ENCODE measurements around the gene EFCAB8.
"Not testable (repeated sequence)": the region's sequence is repeated elsewhere in the genome, so short reads cannot be mapped to it uniquely, and the experiment has no call there.

The EFCAB8 gene

DNA sequence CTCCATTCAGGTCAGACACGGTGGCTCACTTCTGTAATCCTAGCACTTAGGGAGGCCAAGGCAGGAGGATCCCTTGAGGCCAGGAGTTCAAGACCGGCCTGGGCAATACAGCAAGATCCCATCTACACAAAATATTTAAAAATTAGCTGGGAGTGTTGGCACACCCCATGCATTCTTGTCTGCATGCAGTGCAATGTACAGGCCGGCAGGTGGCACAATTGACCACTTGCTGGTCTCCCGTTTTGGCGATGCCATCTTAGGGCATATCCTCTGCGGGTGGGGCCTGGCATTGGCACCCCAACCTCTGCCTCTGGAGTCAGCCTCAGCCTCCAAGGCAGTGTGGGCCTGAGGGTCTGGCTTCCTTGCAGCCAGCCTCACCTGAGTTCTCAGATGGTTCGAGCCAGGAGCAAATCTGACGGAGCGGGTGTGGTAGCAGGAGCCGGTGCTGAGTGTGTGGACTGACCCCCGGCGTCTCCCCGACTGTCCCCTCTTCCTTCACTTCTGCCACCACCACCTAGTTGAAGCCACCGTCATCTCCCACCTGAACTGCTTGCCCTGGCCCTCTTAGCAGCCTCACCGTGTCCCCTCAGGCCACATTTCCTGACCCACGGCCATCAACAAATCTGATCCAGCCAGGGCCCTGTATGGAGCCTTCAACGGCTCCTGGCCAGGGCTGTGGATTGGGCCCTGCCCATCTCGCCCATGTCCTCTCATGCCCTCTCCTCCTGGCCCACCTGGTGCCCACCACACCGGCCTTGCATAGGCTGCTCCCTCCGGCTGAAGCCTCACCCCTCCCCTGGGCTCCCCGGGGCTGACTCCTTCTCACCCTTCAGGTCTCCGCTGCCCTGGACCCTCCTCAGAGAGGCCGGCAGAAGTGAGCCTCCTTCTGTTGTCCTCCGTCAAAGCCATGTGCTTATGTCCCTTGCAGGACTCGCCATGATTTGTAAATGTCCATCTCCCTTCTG, 44.0 kb downstream of the EFCAB8 start:
- H3K4me3 ChIP-seq (ENCODE audit: low read depth, low read length, poor library complexity, severe bottlenecking), result no peak overlapping the region
- H3K9ac ChIP-seq (ENCODE audit: low read length), result no peak overlapping the region
- H3K9me2 ChIP-seq (ENCODE audit: low read depth, low read length), result no peaks in the 10 kb centered on the region
- H3K9me3 ChIP-seq (ENCODE audit: low read length), result no peaks in the 10 kb centered on the region
- no peaks in the 10 kb centered on the region for H4K20me1 ChIP-seq (ENCODE audit: insufficient read depth, low read length)
- H3K27ac ChIP-seq (ENCODE audit: low read depth, low read length, poor library complexity, severe bottlenecking), result no peak overlapping the region
- H3K79me2 ChIP-seq (ENCODE audit: insufficient read depth, low read length), result no peaks in the 10 kb centered on the region
- no peak overlapping the region for H2AFZ ChIP-seq (ENCODE audit: low read length)
- no peaks in the 10 kb centered on the region for H3K4me1 ChIP-seq (ENCODE audit: insufficient read depth, low read length, severe bottlenecking)
- H3K4me2 ChIP-seq (ENCODE audit: low read length), result no peak overlapping the region
- H3K36me3 ChIP-seq (ENCODE audit: insufficient read depth, low read length), result no peaks in the 10 kb centered on the region
- TF ChIP-seq EZH2 (IDR thresholded peaks at IDR 0.05; ENCODE audit: borderline replicate concordance, low read length), result no peak
- TF ChIP-seq, protein P1, sequence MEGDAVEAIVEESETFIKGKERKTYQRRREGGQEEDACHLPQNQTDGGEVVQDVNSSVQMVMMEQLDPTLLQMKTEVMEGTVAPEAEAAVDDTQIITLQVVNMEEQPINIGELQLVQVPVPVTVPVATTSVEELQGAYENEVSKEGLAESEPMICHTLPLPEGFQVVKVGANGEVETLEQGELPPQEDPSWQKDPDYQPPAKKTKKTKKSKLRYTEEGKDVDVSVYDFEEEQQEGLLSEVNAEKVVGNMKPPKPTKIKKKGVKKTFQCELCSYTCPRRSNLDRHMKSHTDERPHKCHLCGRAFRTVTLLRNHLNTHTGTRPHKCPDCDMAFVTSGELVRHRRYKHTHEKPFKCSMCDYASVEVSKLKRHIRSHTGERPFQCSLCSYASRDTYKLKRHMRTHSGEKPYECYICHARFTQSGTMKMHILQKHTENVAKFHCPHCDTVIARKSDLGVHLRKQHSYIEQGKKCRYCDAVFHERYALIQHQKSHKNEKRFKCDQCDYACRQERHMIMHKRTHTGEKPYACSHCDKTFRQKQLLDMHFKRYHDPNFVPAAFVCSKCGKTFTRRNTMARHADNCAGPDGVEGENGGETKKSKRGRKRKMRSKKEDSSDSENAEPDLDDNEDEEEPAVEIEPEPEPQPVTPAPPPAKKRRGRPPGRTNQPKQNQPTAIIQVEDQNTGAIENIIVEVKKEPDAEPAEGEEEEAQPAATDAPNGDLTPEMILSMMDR (IDR thresholded peaks at IDR 0.05; ENCODE audit: low read length), result peak; percentile 96
- H3K27me3 ChIP-seq (ENCODE audit: insufficient read depth, low read length), result no peaks in the 10 kb centered on the region
- H3F3A ChIP-seq (ENCODE audit: insufficient read depth, low read length), result no peaks in the 10 kb centered on the region

DNA sequence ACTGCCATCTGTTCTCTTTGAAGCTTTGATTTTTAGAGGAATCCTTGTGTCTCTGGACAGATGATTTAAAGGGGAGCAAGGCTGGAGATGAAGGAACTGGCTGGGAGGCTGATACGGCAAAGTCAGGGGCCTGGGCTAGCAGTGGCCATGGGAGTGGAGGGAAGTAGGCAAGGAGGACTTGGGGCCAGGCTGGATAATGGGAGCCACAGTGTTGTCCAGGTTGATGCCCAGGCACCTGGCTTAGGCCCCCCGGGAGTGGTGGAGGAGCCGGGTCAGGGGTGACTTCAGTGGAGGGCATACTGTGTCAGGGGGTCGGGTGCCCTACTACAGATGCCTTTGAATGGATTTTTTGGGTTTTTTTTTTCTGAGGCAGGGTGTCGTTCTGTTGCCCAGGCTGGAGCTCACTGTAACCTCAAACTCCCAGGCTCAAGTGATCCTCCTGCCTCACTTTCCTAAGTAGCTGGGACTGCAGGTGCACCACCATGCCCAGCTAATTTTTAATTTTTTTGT, 45.0 kb downstream of the EFCAB8 start:
- H3K79me2 ChIP-seq (ENCODE audit: insufficient read depth, low read length), result no peaks in the 10 kb centered on the region
- H3K9me2 ChIP-seq (ENCODE audit: low read depth, low read length), result no peaks in the 10 kb centered on the region
- H3K36me3 ChIP-seq (ENCODE audit: insufficient read depth, low read length), result no peaks in the 10 kb centered on the region
- H3K27me3 ChIP-seq (ENCODE audit: insufficient read depth, low read length), result no peaks in the 10 kb centered on the region
- no peak overlapping the region for H3K27ac ChIP-seq (ENCODE audit: low read depth, low read length, poor library complexity, severe bottlenecking)
- TF ChIP-seq, protein P1 (IDR thresholded peaks at IDR 0.05; ENCODE audit: low read length), result no peak
- no peak for TF ChIP-seq EZH2 (IDR thresholded peaks at IDR 0.05; ENCODE audit: borderline replicate concordance, low read length)
- no peaks in the 10 kb centered on the region for H3K9me3 ChIP-seq (ENCODE audit: low read length)
- no peaks in the 10 kb centered on the region for H3K4me1 ChIP-seq (ENCODE audit: insufficient read depth, low read length, severe bottlenecking)
- H3F3A ChIP-seq (ENCODE audit: insufficient read depth, low read length), result no peaks in the 10 kb centered on the region
- no peak overlapping the region for H3K9ac ChIP-seq (ENCODE audit: low read length)
- no peak overlapping the region for H2AFZ ChIP-seq (ENCODE audit: low read length)
- no peak overlapping the region for H3K4me3 ChIP-seq (ENCODE audit: low read depth, low read length, poor library complexity, severe bottlenecking)
- no peaks in the 10 kb centered on the region for H4K20me1 ChIP-seq (ENCODE audit: insufficient read depth, low read length)
- H3K4me2 ChIP-seq (ENCODE audit: low read length), result no peak overlapping the region

DNA sequence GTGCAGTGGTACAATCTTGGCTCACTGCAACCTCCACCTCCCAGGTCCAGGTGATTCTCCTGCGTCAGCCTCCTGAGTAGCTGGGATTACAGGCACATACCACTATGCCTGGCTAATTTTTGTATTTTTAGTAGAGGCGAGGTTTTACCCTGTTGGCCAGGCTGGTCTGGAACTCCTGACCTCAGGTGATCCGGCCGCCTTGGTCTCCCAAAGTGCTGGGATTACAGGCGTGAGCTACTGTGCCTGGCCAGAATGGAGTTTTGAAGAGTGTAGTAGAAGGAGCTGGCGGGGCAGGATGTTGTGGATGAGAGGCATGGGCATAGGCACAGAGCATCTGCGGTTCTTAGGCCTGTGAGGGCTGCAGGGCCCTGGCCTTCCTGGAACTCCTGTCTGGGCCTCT, 46.0 kb downstream of the EFCAB8 start:
- not testable (repeated sequence) for H3K9ac ChIP-seq (ENCODE audit: low read length); H3K27ac ChIP-seq (ENCODE audit: low read depth, low read length, poor library complexity, severe bottlenecking); H3K4me2 ChIP-seq (ENCODE audit: low read length); H3K36me3 ChIP-seq (ENCODE audit: insufficient read depth, low read length); H2AFZ ChIP-seq (ENCODE audit: low read length); H3K9me3 ChIP-seq (ENCODE audit: low read length); H3K79me2 ChIP-seq (ENCODE audit: insufficient read depth, low read length); H4K20me1 ChIP-seq (ENCODE audit: insufficient read depth, low read length); H3K27me3 ChIP-seq (ENCODE audit: insufficient read depth, low read length); H3F3A ChIP-seq (ENCODE audit: insufficient read depth, low read length); H3K4me1 ChIP-seq (ENCODE audit: insufficient read depth, low read length, severe bottlenecking); H3K9me2 ChIP-seq (ENCODE audit: low read depth, low read length); H3K4me3 ChIP-seq (ENCODE audit: low read depth, low read length, poor library complexity, severe bottlenecking)
